Astrocyte of the spinal cord (primary cell): ENCODE results near the gene SLC12A8.

ENCODE experiments used
- DNase-seq: peaks from one replicate; pipeline ENCODE4 v3.0.0; 2011; ENCODE audit warnings: low read depth, low spot score
- H3K4me3 ChIP-seq: 2 replicates; pipeline ENCODE4 v1.5.1; 2011; ENCODE audit warnings: low read depth, mild to moderate bottlenecking, low read length, moderate library complexity
- CTCF ChIP-seq: IDR thresholded peaks from 2 replicates; pipeline ENCODE4 v1.5.1; 2012; ENCODE audit warnings: low read depth, mild to moderate bottlenecking, low read length, inconsistent platforms
- in situ Hi-C: cut with HindIII; loops from 2 replicates; pipeline ENCODE4 v1.10.0; 2017; ENCODE audit warnings: low sequenced_read_pairs

Gene SLC12A8

GRCh38 chr3:125119752-125120378, 92.7 kb downstream of the SLC12A8 start:
- in situ Hi-C loops: no loop called here
- peak; percentile 22 for DNase-seq
- TF ChIP-seq CTCF: no peak
- no peak overlapping the region for H3K4me3 ChIP-seq

GRCh38 chr3:125118600-125118999, 93.9 kb downstream of the SLC12A8 start:
- in situ Hi-C loops: no loop called here
- TF ChIP-seq CTCF: no peak
- no peak for DNase-seq
- H3K4me3 ChIP-seq: no peak overlapping the region

- TF ChIP-seq CTCF: no peak
- no peak overlapping the region for H3K4me3 ChIP-seq
- in situ Hi-C loops: no loop called here
These were observed 94.8 kb downstream of the SLC12A8 start for GRCh38 chr3:125117631-125118191.

GRCh38 chr3:125116311-125117080, 96.1 kb downstream of the SLC12A8 start:
- TF ChIP-seq CTCF: no peak
- DNase-seq: peak; percentile 82
- H3K4me3 ChIP-seq: no peak overlapping the region
- in situ Hi-C loops: no loop called here

More at GRCh38 chr3:125117631-125118191, 94.8 kb downstream of the SLC12A8 start:
- no peak for DNase-seq

GRCh38 chr3:125115640-125116039, 96.9 kb downstream of the SLC12A8 start:
- in situ Hi-C loops: no loop called here
- H3K4me3 ChIP-seq: no peak overlapping the region
- no peak for TF ChIP-seq CTCF
- peak; percentile 69 for DNase-seq

- DNase-seq: no peak
- no peak overlapping the region for H3K4me3 ChIP-seq
- no peak for TF ChIP-seq CTCF
- in situ Hi-C loops: no loop called here
These were observed 99.6 kb downstream of the SLC12A8 start for GRCh38 chr3:125112981-125113380.
